ENCODE results near the gene DLX4. TPM values are rescaled to one million over a fixed set of nuclear protein-coding genes. Genes with fewer than 3 reads are reported as not detected.

Gene DLX4
- total RNA-seq, 1 donor from 2014 or later, result not detected

GRCh38 chr17:49996495-49997300 is 27.7 kb downstream of the DLX4 start:
- H3K4me1 Mint-ChIP-seq (ENCODE audit: low read depth), result peaks cover 20% of the 10 kb centered on the region
- no peak overlapping the region for H3K27ac Mint-ChIP-seq
- intact Hi-C loops (cut with micrococcal nuclease), result loop anchor here (1.0 to 10.0 kb wide), 3 partner anchors 44 to 502 kb away; partner anchors contain the start of gene NGFR
- H3K36me3 Mint-ChIP-seq (ENCODE audit: low read depth), result no peaks in the 10 kb centered on the region
- H3K4me3 Mint-ChIP-seq (ENCODE audit: low read depth), result no peak overlapping the region
- no peaks in the 10 kb centered on the region for H3K9me3 Mint-ChIP-seq
- DNase-seq (ENCODE audit: low spot score), result peak; percentile 50
- peaks cover 67% of the 10 kb centered on the region for H3K27me3 Mint-ChIP-seq (ENCODE audit: low read depth)

- Mint-ChIP-seq H3K4me3 (ENCODE audit: low read depth) (no peak overlapping the region), H3K27me3 (ENCODE audit: low read depth) (peaks cover 67% of the 10 kb centered on the region), H3K4me1 (ENCODE audit: low read depth) (peaks cover 20% of the 10 kb centered on the region), H3K36me3 (ENCODE audit: low read depth) (no peaks in the 10 kb centered on the region), H3K9me3 (no peaks in the 10 kb centered on the region), H3K27ac (no peak overlapping the region)
- no peak for DNase-seq (ENCODE audit: low spot score)
- intact Hi-C loops (cut with micrococcal nuclease), result loop anchor here (1.0 to 10.0 kb wide), 3 partner anchors 45 to 502 kb away; partner anchors contain the start of gene NGFR
Measured at GRCh38 chr17:49997301-49997650, 28.3 kb downstream of the DLX4 start.

GRCh38 chr17:49997773-49998703 is 29.0 kb downstream of the DLX4 start:
- peaks cover 66% of the 10 kb centered on the region for H3K27me3 Mint-ChIP-seq (ENCODE audit: low read depth)
- intact Hi-C loops (cut with micrococcal nuclease), result loop anchor here (1.0 to 10.0 kb wide), 5 partner anchors 46 to 503 kb away; partner anchors contain the start of gene NGFR
- peak; percentile 77 for DNase-seq (ENCODE audit: low spot score)
- H3K4me1 Mint-ChIP-seq (ENCODE audit: low read depth), result peaks cover 20% of the 10 kb centered on the region
- no peaks in the 10 kb centered on the region for H3K36me3 Mint-ChIP-seq (ENCODE audit: low read depth)
- no peak overlapping the region for H3K4me3 Mint-ChIP-seq (ENCODE audit: low read depth)
- no peak overlapping the region for H3K27ac Mint-ChIP-seq
- H3K9me3 Mint-ChIP-seq, result no peaks in the 10 kb centered on the region

DNA sequence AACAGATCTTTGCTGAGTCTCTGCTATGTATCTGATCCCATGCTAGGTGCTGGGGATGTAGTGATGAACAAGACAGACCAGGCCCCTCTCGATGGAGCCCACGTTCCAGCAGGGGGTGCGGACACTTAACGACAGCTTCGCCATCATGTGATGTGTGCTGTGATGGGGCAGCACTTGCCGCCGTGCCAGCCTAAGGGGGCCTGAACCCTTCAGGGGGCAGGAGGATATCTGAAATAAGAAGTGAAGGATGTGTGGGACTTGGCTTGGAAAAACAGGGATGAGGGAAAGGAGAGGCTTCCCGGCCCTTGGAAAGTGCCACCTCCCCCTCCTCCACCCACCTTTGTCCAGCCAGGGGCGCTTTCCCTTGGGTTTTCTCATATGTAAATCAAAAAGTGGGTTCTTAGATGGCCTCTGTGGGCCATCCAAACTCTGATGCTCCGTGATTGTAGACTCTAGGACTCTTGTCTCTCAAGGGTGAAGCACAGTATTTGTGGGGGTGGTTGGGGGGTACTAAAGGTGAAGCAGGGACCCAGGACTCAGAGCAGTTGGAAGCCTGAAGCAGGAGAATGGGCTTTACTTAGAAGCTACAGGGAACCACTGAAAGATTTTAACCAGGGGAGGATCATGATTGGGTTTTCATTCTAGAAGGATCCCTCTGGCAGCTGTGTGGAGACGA is 30.0 kb downstream of the DLX4 start:
- H3K9me3 Mint-ChIP-seq, result no peaks in the 10 kb centered on the region
- no peak overlapping the region for H3K4me3 Mint-ChIP-seq (ENCODE audit: low read depth)
- intact Hi-C loops (cut with micrococcal nuclease), result loop anchor here (1.0 to 10.0 kb wide), 3 partner anchors 119 to 504 kb away; partner anchors contain the start of gene NGFR
- no peaks in the 10 kb centered on the region for H3K36me3 Mint-ChIP-seq (ENCODE audit: low read depth)
- H3K4me1 Mint-ChIP-seq (ENCODE audit: low read depth), result peaks cover 18% of the 10 kb centered on the region
- DNase-seq (ENCODE audit: low spot score), result no peak
- H3K27me3 Mint-ChIP-seq (ENCODE audit: low read depth), result peaks cover 62% of the 10 kb centered on the region
- H3K27ac Mint-ChIP-seq, result no peak overlapping the region

- intact Hi-C loops (cut with micrococcal nuclease), result no loop called here
- Mint-ChIP-seq H3K36me3 (ENCODE audit: low read depth) (no peaks in the 10 kb centered on the region), H3K27me3 (ENCODE audit: low read depth) (peaks cover 44% of the 10 kb centered on the region), H3K4me3 (ENCODE audit: low read depth) (no peak overlapping the region), H3K4me1 (ENCODE audit: low read depth) (peaks cover 2% of the 10 kb centered on the region), H3K9me3 (peaks cover 3% of the 10 kb centered on the region), H3K27ac (no peak overlapping the region)
- DNase-seq (ENCODE audit: low spot score), result no peak
Measured at GRCh38 chr17:50003911-50004310, 34.9 kb downstream of the DLX4 start.

DNA sequence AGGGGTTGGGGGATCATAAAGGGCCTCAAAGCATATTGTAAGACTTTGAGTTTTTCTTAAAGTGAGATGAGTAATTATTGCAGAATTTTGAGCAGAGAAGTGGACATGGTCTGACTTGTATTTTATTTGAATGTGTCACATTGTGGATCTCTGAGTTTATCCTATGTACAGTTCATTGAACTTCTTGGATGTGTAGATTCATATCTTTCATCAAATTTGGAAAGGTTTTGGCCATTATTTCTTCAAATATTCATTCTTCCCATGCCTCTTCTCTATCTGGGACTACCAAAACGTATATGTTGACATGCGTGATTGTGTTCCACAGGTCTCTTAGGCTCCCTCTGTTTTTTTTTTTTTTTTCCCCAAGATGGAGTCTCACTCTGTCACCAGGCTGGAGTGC is 40.3 kb downstream of the DLX4 start:
- Mint-ChIP-seq H3K27me3 (ENCODE audit: low read depth) (peaks cover 23% of the 10 kb centered on the region), H3K36me3 (ENCODE audit: low read depth) (no peaks in the 10 kb centered on the region), H3K4me3 (ENCODE audit: low read depth) (no peak overlapping the region), H3K4me1 (ENCODE audit: low read depth) (no peaks in the 10 kb centered on the region), H3K9me3 (peaks cover 22% of the 10 kb centered on the region), H3K27ac (no peak overlapping the region)
- DNase-seq (ENCODE audit: low spot score), result no peak
- intact Hi-C loops (cut with micrococcal nuclease), result no loop called here

DNA sequence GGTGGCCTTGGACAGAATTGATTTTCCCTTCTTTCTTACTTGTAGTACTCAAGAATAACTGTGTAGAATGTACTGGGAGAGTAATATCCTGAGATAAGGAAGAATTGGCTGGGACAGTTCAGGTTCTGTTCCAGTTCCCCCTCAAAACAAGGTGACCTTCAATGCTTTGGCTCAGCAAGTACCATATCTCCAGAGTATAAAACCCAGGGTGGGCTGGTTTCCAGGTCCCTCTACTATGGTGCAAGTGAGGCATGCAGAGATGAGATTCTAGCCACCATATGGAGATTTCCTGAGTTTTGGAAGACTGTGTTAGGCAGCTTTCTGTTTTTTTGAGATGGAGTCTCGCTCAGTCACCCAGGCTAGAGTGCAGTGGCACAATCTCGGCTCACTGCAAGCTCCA is 44.1 kb downstream of the DLX4 start:
- intact Hi-C loops (cut with micrococcal nuclease), result no loop called here
- no peaks in the 10 kb centered on the region for H3K36me3 Mint-ChIP-seq (ENCODE audit: low read depth)
- peaks cover 30% of the 10 kb centered on the region for H3K9me3 Mint-ChIP-seq
- H3K4me1 Mint-ChIP-seq (ENCODE audit: low read depth), result no peaks in the 10 kb centered on the region
- peaks cover 16% of the 10 kb centered on the region for H3K27me3 Mint-ChIP-seq (ENCODE audit: low read depth)
- no peak overlapping the region for H3K4me3 Mint-ChIP-seq (ENCODE audit: low read depth)
- H3K27ac Mint-ChIP-seq, result no peak overlapping the region
- no peak for DNase-seq (ENCODE audit: low spot score)

GRCh38 chr17:50014471-50015088 is 45.6 kb downstream of the DLX4 start:
- Mint-ChIP-seq H3K4me1 (ENCODE audit: low read depth) (no peaks in the 10 kb centered on the region), H3K4me3 (ENCODE audit: low read depth) (no peak overlapping the region), H3K9me3 (peaks cover 25% of the 10 kb centered on the region), H3K27ac (no peak overlapping the region), H3K36me3 (ENCODE audit: low read depth) (no peaks in the 10 kb centered on the region), H3K27me3 (ENCODE audit: low read depth) (peaks cover 13% of the 10 kb centered on the region)
- no peak for DNase-seq (ENCODE audit: low spot score)
- intact Hi-C loops (cut with micrococcal nuclease), result no loop called here

DNA sequence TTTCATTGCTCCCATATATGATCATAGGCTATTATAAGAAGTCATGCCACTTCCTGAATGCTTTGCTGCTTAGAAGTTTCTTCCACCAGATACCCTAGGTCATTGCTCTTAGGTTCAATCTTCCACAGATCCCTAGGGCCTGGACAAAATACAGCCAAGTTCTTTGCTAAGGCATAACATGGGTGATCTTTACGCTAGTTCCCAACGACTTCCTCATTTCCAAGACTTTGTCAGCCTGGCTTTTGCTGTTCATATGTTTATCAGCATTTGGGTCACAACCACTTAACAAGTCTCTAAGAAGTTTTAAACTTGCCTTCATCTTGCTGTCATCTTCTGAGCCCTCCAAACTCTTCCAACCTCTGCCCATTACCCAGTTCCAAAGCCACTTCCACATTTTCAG is 46.2 kb downstream of the DLX4 start:
- Mint-ChIP-seq H3K27ac (no peak overlapping the region), H3K4me3 (ENCODE audit: low read depth) (no peak overlapping the region), H3K36me3 (ENCODE audit: low read depth) (no peaks in the 10 kb centered on the region), H3K9me3 (peaks cover 25% of the 10 kb centered on the region), H3K4me1 (ENCODE audit: low read depth) (no peaks in the 10 kb centered on the region), H3K27me3 (ENCODE audit: low read depth) (peaks cover 13% of the 10 kb centered on the region)
- intact Hi-C loops (cut with micrococcal nuclease), result no loop called here
- DNase-seq (ENCODE audit: low spot score), result no peak

- Mint-ChIP-seq H3K27me3 (ENCODE audit: low read depth) (peaks cover 17% of the 10 kb centered on the region), H3K4me1 (ENCODE audit: low read depth) (no peaks in the 10 kb centered on the region), H3K4me3 (ENCODE audit: low read depth) (no peak overlapping the region), H3K9me3 (peaks cover 10% of the 10 kb centered on the region), H3K27ac (no peak overlapping the region), H3K36me3 (ENCODE audit: low read depth) (no peaks in the 10 kb centered on the region)
- no peak for DNase-seq (ENCODE audit: low spot score)
- intact Hi-C loops (cut with micrococcal nuclease), result no loop called here
Measured at GRCh38 chr17:50018909-50019308, 49.9 kb downstream of the DLX4 start.

DNA sequence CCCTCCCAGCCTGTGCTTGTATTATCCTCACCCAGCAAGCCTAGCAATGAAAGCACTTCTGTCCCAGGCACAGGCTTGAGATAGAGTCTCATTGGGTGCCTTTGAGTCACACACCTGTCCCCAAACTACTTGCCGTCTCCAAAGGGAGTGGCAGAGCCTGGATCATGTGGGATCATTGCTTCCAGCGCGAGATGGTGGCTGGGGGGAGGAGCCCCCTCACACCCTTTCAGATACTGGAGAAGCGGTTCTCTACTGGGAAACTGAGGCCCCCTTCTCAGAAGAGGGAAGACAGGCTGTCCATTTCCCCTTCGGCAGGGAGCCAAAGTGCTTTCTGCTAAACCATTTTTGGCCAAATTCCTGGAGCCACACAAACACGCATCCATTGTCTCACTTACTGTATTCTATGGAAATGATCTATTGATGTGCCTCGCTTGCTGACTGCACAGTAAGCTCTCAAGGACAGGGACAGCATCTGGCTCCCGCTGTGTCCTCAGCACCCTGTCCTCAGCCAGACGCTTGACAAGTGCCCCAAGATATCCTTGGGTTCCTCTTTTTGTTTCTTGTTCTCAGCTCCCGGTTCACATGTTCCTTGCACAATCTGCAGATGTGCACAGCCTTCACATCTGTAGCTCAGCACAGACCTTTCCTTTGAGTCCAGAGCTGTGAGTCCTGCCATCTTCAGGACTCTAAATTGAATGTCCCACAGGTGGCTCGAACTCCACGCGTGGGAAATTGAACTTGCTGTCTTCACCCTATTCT is 52.0 kb downstream of the DLX4 start:
- Mint-ChIP-seq H3K27me3 (ENCODE audit: low read depth) (peaks cover 17% of the 10 kb centered on the region), H3K36me3 (ENCODE audit: low read depth) (no peaks in the 10 kb centered on the region), H3K4me3 (ENCODE audit: low read depth) (no peak overlapping the region), H3K27ac (no peak overlapping the region), H3K4me1 (ENCODE audit: low read depth) (no peaks in the 10 kb centered on the region), H3K9me3 (no peaks in the 10 kb centered on the region)
- intact Hi-C loops (cut with micrococcal nuclease), result no loop called here
- no peak for DNase-seq (ENCODE audit: low spot score)

Measured in activated T-helper 2 cell treated with anti-CD3 and anti-CD28 coated beads, Interferon-gamma antibody, Interleukin-2, Interleukin-4, amounts not matched to agents 10 μg/mL and 5 μg/mL and 100 μg/mL, durations not matched to agents 14 hours and 24 hours and 36 hours (primary cell).